ENCODE results near the gene KANSL1.

The KANSL1 gene

DNA sequence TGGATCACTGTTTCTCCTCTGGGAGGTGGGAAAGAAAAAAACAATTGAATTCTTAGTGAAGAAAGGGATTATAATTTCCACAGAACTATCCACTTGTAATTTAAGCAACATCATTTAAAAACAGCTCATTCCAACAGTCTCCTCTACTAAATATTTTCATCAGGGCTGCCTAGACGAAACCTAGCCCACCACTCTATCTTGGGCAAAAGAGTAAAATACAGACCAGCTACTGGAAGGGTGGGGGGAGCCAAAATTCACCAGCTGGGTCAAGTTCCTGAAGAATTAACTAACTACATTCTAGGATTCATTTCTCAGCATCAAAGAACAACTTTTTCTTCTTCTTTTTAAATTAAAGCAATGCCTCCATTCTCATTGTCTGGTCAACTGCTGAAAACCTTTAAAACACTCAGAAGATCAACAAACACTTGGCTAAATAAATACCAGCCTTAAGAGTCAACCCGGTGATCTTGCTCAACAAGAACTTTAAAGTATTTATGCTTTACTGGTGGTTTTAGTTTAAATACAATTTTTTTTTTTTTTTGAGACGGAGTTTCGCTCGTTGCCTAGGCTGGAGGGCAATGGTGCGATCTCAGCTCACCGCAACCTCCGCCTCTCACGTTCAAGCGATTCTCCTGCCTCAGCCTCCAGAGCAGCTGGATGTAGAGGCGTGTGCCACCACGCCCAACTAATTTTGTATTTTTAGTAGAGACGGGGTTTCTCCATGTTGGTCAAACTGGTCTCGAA is 25.2 kb downstream of the KANSL1 start:
- no peak for DNase-seq

DNA sequence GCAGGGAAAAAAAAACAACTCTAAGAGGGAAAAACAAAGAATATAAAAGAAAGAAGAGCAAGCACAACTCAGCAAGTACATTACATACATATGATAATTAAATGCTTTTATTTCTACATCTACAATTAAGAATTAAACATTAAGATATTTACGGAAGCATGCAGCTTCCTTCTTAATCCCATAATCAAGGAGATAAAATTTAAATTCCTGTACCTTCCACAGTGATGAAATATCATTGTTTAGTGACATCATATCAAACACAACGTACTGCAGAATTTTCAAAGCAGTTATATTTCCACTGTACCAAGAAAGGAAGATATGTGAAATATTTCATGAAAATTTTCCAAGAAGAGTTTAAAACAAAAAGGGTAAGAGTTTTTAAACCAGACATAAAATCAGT is 26.0 kb downstream of the KANSL1 start:
- DNase-seq: no peak

DNA sequence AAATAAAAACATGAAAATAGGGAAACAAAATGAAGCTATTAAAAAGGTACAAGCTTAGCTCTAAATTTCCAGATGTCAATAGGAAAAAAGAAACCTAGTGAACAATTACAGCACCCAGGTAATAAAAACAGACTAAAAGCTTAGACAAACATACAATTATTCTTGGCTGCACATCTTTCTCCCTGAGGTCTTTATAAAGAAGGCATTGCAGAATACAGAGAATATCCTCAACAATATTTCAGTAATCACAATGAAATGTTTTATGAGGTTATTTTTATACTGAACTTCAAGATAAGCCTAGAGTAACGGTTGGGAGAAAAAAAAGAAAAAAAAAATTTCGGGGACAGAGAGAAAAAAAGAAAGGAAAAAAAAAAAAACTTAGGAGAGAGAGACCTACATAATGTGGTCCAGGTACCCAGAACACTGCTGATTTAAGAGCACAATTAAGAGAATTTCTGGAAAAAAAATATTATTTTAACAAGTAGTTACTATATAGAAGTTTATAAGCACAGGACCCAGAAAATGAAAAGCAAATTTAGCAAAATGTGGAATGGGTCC is 26.5 kb downstream of the KANSL1 start:
- no peak for DNase-seq

DNA sequence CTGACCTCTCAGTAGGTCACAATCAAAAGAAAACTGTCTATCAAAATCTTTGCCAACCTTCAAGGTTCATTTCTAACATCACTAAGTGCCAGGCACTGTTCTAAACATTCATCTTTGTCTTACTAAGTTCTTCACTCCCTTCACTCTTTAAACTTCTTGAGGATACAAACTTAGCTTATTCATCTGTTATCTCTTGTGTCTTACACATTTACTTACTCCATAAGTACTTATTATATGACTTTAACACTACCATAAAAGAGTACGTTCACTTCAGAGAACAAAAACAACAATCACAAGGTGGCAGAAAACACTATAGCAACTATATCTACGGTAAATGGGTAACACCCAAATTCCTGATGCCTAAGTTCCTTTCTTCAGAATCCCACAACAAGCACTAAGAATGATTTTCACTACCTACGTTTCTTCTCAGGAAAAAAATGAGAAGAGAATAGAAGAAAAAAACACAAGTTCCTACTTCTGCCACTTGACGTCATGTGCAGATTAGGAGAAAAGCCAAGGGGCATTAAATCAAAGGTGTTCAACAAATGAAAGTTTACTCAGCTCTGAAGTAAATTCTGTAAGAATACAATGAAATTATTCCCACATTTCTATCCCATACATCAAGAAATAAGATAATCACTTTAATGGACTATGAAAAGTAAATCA is 29.2 kb downstream of the KANSL1 start:
- DNase-seq: no peak

DNA sequence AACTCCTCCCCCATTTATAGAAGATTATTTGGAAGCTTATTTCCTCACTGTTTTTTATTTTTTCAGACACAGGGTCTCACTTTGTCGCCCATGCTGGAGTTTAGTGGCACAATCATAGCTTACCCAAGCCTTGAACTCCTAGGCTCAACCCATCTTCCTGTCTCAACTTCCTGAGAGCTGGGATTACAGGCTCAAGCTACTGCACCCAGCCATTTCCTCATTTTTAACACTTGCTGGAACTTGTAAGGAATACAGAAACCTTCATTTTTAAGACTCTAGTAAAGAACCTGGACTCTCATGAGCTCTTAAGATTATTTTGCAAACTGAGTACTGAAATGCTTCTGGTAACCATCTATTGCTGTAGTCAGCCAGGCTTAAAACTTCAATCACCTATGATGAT is 29.9 kb downstream of the KANSL1 start:
- DNase-seq: no peak

DNA sequence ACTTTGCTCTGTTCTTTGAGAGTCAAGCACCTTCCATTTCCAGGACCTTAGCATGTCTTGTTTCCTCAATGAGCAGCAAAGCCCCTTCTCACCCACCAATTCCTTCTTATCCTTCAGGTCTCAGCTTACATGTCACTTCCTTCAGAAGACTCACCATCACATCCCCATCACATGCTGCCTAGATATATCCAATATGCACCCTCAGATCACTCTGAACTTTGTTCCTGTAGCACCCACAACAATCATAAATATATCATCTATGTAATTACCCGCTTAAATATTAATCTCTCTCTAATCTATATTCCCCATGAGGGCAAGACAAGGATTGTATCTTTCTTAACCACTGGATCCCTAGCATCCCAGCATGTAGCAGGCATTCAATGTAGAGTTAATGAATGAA is 30.4 kb downstream of the KANSL1 start:
- DNase-seq: no peak

DNA sequence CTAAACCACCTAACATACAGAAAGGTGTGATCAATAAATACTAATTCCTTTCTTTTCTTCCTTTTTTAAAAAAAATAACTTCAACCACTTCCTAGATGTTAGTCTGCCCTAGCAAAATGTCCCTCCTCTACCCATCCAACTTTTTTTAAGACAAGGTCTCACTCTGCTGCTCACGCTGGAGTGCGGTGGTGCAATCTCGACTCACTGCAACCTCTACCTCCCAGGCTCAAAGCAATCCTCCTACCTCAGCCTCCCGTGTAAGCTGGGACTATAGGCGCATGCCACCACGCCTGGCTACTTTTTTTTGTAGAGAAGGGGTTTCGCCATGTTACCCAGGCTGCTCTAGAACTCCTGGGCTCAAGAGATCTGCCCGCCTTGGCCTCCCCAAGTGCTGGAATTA is 33.1 kb downstream of the KANSL1 start:
- DNase-seq: no peak

DNA sequence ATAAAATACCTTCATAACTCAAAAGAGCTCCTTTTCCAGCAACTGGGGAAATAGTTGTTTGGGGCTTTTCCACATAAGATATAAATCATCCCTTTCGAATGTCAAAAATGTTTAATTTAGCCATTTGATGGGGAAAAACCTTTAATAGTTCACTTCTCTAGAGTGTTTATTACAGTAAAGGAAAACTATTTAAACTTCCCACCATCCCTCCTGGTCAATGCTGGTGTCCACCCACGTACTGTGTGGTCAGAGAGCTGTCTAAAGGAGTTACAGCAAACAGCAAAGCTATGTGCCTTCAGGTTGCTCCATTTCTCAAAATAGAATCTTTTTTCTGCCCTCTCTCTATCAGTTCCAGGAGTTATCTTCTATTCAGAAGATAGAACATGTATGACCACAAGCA is 33.5 kb downstream of the KANSL1 start:
- DNase-seq: no peak

DNA sequence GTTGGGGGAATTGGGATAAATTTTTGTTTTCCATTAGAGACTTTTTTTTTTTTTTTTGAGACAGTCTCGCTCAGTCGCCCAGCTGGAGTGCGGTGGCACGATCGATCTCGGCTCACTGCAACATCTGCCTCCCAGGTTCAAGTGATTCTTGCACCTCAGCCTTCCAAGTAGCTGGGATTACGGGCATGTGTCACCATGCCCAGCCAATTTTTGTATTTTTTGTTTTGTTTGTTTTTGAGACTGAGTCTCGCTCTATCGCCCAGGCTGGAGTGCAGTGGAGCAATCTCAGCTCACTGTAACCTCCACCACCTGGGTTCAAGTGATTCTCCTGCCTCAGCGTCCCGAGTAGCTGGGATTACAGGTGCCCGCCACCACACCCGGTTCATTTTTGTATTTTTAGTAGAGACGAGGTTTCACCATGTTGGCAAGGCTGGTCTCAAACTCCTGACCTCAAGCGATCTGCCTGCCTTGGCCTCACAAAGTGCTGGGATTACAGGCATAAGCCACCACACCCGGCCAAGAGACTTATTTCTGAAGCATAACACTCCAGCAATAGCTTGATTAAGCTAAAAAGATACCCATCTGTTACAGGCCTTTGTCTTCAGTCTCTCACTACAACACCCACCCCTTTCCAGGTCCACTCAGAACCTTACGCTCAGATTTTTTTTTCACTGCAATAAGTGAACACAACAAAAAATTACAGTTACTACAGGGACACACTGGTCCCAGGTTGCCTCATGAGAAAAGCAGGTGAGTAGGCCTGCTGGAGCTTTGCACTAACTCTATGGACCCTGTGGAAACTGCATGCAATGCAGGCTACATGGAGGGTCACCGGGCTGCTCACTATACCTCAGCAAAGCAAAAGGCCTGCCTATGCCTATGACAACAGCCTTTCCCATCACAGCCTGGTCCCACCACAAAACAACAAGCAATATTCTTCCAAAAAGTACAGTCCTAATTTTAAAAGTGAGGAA is 34.6 kb downstream of the KANSL1 start:
- DNase-seq: no peak

DNA sequence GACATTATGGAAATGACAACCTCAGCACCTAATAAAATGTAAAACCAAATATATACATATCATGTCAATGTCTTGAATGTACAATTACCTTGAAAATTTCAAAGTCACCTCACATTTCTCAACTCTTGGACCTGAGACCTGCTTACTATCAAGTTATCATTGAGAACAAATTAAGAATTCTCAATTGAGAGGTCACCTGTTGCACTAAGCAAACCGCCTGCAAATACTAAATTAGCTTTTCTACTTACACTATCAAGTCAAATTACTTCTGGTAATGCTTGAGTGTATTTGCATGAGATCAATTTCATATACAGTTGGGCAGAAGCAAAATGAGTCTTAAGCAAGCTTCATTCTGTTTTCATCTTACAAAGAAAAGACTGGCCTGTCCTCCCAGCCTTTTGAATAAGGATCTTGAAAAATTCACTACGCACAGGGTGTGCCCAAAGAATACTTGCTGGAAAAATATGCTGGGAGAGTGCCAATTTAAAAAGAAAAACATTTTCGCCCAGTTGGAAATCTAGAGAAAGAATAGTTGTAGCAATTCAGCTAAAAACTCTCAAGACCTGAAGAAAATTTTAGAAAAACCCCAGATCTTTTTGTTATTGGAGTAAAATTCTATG is 35.7 kb downstream of the KANSL1 start:
- DNase-seq: no peak

DNA sequence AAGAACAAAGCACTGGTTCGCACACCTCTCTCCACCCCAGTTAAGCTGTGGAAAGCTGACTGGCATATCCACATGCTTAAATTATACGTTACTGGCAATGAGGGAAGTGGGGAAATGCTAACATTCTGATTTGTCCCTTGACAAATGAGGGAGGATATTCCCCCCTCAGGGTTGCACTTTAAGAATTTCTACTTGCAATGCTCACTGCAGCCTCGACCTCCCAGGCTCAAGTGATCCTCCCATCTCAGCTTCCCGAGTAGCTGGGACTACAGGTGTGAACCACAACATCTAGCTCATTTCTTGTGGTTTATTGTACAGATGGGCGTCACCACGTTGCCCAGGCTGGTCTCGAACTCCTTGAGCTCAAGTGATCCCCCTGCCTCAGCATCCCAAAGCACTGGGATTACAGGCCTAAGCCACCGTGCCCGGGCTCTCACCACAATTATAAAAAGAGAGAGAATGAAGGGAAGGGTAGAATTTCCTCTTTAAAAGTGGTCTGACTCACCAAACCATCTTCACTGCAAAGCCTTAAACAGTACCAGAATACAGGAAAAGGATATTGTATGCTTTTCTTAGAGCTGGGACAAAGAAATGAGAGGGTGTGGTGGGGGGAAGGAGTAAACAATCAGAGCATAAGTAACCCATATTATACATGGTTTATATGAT is 38.9 kb downstream of the KANSL1 start:
- DNase-seq: no peak

DNA sequence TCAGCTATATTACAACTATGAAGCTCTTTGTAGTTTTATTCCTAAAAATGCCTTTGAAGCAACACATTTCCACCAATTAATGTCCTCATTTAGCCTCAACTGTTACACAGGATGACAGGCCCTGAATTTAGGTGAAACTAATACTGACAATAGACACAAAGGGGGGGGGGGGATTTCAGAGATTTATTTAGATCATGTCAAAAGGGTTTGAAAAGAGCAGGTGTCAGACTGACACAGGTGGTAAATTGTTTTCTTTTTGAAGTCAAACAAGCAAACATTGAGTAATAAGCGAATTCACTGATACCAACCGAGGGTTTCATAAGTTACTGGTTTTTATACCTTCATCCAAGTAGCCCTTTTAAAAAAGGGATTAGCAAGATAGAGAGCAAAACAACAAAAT is 40.8 kb downstream of the KANSL1 start:
- DNase-seq: no peak

DNA sequence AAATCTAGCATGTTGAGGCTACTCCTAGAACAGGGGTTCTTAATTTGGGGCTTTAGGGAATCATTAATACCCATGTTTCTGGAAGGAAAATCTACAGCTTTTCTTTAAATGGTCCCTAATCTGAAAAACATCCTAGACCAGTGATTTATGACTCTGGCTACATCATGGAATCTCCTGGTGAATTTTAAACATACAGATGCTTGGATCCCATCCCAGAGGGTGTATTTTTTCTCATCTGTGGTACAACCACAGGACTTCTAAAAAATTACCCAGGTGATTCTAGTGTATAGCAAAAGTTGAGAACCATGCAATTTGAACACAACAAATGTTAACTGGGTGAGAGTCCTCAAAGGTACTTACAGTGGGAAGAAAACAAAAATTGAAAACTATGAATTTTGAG is 41.5 kb downstream of the KANSL1 start:
- DNase-seq: no peak

DNA sequence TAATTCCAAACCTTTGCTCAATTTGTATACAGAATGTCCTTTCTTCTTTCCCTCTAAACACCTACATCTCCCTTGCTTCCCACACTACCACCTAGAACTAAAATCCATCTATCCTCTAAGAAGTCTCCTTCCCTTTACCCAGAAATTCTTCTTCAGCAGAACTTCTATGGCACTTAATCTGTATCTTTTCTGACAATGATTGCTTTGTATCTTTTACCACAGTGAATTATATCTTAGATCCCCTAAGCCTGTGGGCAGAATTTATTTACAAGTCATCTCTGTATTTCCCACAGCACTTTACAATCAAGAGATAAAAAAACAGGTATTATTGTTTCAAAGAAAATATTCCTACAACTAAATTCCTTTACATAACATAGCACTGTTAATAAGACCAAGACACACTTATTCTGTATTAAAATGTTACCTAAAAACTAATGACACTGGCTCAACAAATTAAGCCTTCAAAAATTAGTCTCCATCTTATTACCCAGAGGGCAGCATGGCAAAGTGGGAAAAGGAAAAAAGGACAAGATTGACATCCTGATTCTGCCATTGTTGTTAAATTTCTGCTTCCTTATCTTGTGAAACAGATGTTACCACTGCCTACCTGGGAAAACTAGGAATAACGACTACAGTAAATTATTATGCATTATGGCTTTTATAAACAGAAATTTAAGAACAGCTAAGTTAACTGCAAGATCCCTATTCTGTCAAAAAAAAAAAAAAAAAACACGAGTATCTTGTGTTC is 42.8 kb downstream of the KANSL1 start:
- DNase-seq: no peak

DNA sequence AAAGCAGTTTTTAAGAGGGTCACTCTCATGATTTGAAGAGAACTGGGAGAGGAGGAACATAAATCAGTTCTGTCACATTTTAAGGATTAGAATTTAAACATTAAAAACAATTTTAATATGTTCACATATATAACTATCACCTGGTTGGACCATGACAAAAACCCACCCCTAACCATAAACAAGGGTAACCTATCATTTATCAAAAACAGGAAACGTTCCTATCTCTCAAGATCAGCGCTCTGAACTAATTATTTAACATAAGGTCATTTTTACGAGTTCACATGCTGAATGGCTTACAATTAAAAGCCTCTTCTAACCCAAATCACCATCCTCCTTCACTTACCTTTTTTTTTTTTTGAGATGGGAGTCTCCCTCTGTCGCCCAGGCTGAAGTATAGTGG is 45.0 kb downstream of the KANSL1 start:
- no peak for DNase-seq

DNA sequence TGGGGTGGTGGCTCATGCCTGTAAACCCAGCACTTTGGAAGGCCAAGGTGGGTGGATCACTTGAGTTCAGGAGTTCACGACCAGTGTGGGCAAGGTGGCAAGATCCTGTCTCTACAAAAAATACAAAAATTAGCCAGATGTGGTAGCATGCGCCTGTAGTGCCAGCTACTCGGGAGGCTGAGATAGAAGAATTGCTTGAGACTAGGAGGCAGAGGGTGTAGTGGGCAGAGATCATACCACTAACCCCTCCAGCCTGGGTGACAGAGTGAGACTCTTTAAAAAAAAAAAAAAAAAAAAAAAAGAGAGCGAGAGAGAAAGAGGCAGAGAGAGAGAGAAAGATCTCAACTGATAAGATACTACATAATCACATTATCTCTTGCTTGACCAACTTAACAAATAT is 45.9 kb downstream of the KANSL1 start:
- DNase-seq: no peak

DNA sequence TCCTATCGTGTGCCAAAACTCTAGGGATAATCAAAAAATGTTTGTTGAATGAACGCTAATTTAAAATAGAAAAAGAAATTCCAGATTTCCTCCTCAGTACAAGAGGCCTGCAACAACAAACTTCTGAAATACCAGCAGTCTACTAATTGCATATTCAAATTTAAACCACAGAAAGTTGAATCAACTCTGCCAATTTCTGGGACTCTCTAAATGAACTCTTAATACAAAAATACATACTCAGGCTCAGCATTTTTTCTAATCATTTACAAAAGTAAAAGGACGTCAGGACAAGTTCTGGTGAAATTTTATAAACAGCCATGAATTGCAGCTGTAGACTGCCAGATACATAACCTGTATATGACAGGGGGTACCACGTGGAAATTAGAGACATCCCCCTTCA is 49.0 kb downstream of the KANSL1 start:
- no peak for DNase-seq

DNA sequence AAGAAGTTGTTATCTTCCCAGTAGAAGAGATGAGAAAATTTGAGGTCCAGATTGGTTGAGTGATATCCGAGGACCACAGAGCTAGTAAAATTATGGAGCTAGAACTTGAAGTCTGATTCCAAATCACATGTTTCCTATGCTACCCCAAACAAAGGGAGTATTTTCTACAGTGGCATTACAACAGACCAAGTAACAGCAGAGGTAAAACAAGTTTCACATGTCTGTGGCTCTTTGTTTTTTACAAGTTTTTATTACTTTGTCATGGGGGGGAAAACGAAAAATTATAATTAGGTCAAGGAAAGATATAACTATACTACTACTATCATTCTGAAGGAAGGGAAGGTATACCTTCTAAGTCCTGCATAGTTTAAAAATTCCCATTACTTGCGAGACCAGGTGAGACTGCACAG is 49.4 kb downstream of the KANSL1 start:
- DNase-seq: no peak

DNA sequence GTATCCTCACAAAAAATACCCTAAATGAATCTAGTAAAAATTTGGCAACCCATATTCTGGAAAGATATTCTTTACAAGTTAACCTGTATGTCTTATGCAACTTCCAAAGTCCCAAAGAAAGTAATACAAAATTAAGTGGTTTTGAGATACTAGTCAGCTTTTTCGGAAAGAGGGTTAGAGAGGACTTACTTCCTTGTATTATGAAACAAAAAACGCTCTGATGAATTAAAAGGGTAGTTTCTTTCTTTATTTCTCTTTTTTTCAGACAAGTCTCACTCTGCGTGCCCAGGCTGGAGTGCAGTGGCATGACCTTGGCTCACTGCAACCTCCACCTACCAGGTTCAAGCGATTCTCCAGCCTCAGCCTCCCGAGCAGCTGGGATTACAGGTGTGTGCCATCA is 51.6 kb downstream of the KANSL1 start:
- no peak for DNase-seq

DNA sequence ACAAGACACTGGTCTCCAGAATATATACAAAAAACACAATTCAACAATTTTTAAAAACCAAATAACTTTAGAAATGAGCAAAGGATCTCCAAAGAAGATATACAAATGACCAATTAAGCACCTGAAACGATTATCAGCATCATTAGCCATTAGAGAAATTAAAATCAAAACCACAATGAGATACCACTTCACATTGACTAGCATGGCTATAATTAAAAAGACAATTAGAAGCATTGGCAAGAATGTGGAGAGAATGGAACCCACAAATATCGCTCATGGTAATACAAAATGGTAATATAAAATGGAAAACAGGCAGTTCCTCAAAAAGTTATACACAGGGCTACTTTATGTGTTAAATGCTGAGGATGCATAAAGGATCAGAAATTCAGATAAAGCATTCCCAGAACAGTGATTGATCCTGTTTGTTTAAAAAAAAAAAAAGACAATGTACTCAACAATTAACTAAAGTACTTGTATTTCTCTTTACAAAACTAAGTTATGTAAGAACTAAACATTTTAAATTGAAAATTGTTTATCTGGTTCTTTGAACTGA is 52.5 kb downstream of the KANSL1 start:
- no peak for DNase-seq
